ENCODE results near the gene ADCK1. TPM values are rescaled to one million over a fixed set of nuclear protein-coding genes. Genes with fewer than 3 reads are reported as not detected.
"Not testable (repeated sequence)": the region's sequence is repeated elsewhere in the genome, so short reads cannot be mapped to it uniquely, and the experiment has no call there.

The ADCK1 gene
- total RNA-seq, 4 donors from 2014 or later: 4.2 to 10.7 (median 6.2) TPM

GRCh38 chr14:77947372-77947771, 147.5 kb downstream of the ADCK1 start:
- ATAC-seq (ENCODE audit: low FRiP score) (no peak), DNase-seq (ENCODE audit: low spot score) (no peak)
- TF ChIP-seq, protein P1, sequence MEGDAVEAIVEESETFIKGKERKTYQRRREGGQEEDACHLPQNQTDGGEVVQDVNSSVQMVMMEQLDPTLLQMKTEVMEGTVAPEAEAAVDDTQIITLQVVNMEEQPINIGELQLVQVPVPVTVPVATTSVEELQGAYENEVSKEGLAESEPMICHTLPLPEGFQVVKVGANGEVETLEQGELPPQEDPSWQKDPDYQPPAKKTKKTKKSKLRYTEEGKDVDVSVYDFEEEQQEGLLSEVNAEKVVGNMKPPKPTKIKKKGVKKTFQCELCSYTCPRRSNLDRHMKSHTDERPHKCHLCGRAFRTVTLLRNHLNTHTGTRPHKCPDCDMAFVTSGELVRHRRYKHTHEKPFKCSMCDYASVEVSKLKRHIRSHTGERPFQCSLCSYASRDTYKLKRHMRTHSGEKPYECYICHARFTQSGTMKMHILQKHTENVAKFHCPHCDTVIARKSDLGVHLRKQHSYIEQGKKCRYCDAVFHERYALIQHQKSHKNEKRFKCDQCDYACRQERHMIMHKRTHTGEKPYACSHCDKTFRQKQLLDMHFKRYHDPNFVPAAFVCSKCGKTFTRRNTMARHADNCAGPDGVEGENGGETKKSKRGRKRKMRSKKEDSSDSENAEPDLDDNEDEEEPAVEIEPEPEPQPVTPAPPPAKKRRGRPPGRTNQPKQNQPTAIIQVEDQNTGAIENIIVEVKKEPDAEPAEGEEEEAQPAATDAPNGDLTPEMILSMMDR (IDR thresholded peaks at IDR 0.05): no peak

GRCh38 chr14:77950371-77951063, 150.6 kb downstream of the ADCK1 start:
- TF ChIP-seq, protein P1 (IDR thresholded peaks at IDR 0.05): no peak
- ATAC-seq (ENCODE audit: low FRiP score) (peak; percentile 62), DNase-seq (ENCODE audit: low spot score) (no peak)

- ATAC-seq (ENCODE audit: low FRiP score): no peak
- TF ChIP-seq, protein P1 (IDR thresholded peaks at IDR 0.05): no peak
- DNase-seq (ENCODE audit: low spot score): no peak
Observed at GRCh38 chr14:77955816-77956484, 156.0 kb downstream of the ADCK1 start.

- DNase-seq (ENCODE audit: low spot score); ATAC-seq (ENCODE audit: low FRiP score): not testable (repeated sequence)
Observed at GRCh38 chr14:77959686-77960085, 159.8 kb downstream of the ADCK1 start.

- TF ChIP-seq, protein P1 (IDR thresholded peaks at IDR 0.05): no peak
Observed at GRCh38 chr14:77961847-77962580, 162.1 kb downstream of the ADCK1 start.

DNA sequence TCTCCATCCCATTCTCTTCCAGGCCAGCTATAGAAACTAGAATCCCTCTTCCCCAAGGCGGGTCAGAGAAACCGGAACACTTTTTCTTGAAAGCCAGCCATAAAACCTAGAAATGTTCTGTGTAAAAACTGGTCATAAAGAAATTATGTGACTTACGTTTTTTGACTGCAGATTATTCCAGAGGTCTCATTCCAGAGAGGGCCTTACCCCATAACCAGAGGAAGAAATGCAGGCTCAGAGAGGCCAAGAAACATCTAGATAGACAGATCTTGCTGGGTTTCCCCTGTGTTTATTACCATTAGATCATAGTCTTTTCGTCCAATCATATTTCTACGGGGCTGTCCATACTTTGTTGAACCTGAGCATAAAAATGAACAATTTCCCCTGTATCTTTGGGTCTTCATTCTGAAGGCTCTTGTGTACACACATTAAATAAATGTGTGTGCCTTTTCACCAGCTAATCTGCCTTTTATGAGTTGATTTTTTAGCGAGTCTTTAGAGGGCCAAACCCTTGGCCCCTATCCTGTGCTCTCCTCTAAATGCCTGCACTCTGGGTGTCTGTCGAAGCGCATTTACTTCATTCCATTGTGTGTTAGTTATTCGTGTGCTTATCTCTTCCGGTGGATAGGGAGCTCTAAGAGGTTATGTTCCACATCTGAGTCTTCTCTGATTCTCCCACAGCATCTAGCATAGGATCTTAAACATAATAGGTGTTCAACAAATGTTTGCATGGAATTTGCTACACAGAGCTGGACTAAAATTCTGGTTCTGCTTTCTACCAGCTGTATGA, 163.0 kb downstream of the ADCK1 start:
- ATAC-seq (ENCODE audit: low FRiP score) (no peak), DNase-seq (ENCODE audit: low spot score) (no peak)
- TF ChIP-seq, protein P1 (IDR thresholded peaks at IDR 0.05): no peak

More at GRCh38 chr14:77961847-77962580, 162.1 kb downstream of the ADCK1 start:
- ATAC-seq (ENCODE audit: low FRiP score) (no peak), DNase-seq (ENCODE audit: low spot score) (no peak)

DNA sequence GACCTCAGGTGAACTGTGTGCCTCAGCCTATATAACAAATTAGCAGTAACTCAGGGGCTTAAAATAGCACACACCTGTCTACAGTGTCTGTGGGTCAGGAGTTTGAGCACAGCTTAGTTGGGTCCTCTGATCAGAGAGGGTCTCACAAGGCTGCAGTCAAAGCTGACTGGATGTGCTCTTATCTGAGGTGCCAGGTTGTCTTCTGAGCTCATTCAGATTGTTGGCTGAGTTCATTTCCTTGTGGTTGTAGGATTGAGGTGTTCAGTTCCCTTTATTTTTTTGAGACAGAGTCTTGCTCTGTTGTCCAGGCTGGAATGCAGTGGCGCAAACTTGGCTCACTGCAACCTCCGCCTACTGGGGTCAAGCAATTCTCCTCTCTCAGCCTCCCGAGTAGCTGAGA, 164.7 kb downstream of the ADCK1 start:
- DNase-seq (ENCODE audit: low spot score): no peak
- TF ChIP-seq, protein P1 (IDR thresholded peaks at IDR 0.05): no peak
- no peak for ATAC-seq (ENCODE audit: low FRiP score)

Data from omental fat pad (tissue), 4 donors.